ENCODE data around the gene RNF2.

DNA sequence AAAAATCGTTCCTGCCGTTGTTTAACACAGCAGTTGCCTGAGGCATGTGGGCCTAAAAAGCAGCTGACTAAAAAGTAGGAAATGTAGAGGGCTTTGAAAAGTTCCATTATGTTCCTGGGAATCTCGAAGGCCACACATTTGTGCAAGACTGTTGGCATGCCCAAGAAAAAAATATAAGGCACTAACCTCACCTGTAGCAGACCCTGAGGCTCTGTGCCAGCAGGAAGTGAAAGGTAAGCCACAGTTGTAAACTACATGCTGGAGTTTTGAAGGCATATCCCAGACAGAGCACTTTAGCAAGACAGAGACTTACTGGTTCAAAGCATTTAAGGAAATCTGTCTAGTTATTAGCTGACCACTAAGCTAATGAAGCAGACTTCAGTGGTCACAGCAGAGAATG is 58.7 kb downstream of the RNF2 start:
- TF ChIP-seq EZH2phosphoT487 (IDR thresholded peaks at IDR 0.05; ENCODE audit: insufficient read depth, low read depth): no peak
- no peak for TF ChIP-seq EZH2 (IDR thresholded peaks at IDR 0.05; ENCODE audit: insufficient read depth, poor library complexity, severe bottlenecking)
